Ramos (cell line): ENCODE data around the gene SORCS2.

Source experiments
- in situ Hi-C: fragments of 300-500 bp; cut with MboI; formaldehyde crosslinking; loops from one replicate; pipeline ENCODE4 v1.14.3; 2022; ENCODE audit warnings: low sequenced_read_pairs; ENCODE audit not compliant: unreplicated experiment

Gene SORCS2

GRCh38 chr4:7677799-7678301 is 485.5 kb downstream of the SORCS2 start:
- in situ Hi-C loops: no loop called here

GRCh38 chr4:7678318-7678852 is 486.0 kb downstream of the SORCS2 start:
- in situ Hi-C loops: no loop called here

DNA sequence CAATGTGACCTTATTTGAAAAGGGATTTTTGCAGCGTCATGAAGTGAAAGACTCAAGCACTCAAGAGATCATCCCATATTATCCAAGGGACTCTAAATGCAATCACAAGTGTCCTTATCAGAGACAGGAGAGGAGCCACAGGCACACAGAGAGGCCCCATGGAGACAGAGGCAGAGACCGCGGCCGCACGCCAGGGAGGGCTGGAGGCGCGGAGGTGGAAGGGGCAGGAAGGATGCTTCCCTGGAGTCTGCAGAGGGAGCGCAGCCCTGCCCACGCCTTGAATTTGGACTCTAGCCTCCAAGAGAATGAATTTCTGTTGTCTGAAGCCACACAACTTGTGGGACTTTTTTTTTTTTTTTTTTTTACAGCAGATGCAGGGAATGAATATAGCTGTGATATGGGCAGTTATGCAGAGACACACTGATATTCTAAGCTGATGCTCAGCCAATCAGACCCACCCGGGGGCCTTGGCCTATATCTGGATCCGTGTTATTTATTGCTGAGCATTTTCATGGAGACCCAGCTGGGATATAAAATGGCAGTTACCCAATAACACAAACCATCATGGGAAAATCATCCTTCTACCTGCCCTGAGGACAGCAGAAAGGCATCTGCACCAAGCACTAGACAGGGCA is 487.2 kb downstream of the SORCS2 start:
- in situ Hi-C loops: no loop called here

DNA sequence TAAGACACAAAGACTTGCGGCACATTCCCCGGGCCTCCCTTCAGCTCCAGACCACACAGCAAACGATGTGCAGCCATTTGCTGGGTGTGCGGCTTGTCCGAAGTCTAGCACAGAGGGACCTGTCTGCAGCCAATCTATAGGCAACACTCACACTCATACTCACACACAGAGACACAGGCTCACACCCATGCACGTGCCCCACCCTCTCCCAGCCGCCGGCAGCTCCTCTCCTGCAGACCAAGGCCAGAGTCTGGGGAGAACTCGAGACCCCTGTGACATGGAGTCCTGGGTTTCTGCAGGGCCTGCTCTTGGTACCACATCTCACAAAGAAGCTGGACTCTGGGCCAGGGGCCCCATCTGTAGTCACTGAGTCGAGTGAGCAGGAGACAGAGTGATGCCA is 487.8 kb downstream of the SORCS2 start:
- in situ Hi-C loops: no loop called here

- in situ Hi-C loops: no loop called here
Observed at GRCh38 chr4:7680731-7681130, 488.4 kb downstream of the SORCS2 start.

DNA sequence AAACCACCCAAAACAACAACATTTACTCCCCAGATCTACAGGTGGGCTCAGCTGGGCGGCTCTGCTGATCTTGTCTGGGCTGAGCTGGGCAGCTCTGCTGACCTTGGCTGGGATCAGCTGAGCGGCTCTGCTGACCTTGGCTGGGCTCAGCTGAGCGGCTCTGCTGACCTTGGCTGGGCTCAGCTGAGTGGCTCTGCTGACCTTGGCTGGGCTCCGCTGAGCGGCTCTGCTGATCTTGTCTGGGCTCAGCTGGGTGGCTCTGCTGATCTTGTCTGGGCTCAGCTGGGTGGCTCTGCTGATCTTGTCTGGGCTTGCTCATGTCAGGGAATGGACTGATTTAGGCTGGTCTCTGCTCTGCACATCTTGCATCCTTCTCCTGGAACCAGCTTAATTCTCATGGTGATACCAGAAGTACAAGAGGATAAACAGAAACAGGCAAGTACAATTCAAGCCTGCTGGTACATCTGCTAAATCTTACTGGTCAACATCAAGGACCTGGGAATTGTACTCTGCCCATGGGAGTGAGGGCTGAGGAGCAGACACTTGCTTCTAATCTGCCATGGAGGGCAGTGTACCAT is 490.9 kb downstream of the SORCS2 start:
- in situ Hi-C loops: no loop called here

GRCh38 chr4:7684294-7684693 is 492.0 kb downstream of the SORCS2 start:
- in situ Hi-C loops: no loop called here

GRCh38 chr4:7686070-7686870 is 493.9 kb downstream of the SORCS2 start:
- in situ Hi-C loops: no loop called here

DNA sequence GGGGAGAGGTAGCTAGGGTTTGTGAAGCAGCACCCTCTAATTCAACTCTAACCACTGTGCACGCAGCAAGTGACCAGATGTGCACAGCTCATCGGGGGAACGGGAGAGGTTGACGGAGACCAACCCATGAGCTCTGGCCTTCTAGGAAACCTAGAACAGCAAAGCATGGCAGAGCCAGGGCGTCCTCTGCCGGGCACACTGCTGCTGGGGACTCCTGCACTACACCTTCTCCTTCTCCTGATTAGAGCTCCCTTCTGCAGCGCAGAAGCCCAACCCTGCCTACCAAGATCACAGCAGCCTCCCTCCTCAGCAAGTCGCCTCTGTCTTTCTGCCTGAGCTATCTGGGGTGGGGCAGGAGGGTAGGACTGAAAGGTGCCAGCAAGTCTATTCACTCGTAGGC is 494.7 kb downstream of the SORCS2 start:
- in situ Hi-C loops: no loop called here

DNA sequence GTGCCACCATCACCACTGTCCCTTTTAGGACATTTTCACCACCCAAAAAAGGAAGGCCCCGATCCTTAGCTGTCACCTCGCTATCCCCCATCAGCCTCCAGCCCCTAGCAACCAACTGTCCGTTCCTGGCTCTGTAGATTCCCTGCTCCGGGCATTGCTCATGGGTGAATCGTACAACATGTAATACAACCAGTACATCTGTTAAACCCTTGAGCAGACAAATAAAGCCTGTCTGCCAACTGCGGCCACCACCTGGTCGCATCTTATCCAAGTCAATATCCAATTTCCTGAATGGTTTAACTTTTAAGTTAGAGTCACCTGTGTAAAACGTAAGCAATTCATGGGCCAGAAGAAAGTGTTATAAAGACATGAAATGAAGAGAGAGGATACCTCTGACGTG is 495.5 kb downstream of the SORCS2 start:
- in situ Hi-C loops: no loop called here

GRCh38 chr4:7689773-7690693 is 497.7 kb downstream of the SORCS2 start:
- in situ Hi-C loops: no loop called here

DNA sequence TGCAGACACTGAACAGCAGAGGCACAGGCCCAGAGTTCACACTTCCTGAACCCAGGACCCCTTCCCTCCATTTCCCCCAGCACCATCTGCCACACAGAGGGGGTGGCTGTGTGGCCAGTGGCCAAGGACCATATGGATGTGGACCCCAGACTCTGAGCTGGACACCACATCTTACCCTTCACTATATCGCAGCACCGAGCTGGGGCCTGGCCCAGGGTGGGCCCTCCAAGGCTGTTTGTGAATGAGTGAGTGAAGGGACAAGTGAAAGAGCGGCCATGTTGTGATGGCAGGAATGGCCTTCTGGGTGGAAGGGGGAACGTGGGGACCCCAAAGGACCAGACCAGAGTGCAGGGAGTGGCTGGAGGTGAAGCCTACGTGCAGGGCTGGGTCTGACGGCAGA is 498.7 kb downstream of the SORCS2 start:
- in situ Hi-C loops: no loop called here

GRCh38 chr4:7691982-7692381 is 499.6 kb downstream of the SORCS2 start:
- in situ Hi-C loops: no loop called here

- in situ Hi-C loops: no loop called here
Observed at GRCh38 chr4:7692451-7693236, 500.3 kb downstream of the SORCS2 start.

DNA sequence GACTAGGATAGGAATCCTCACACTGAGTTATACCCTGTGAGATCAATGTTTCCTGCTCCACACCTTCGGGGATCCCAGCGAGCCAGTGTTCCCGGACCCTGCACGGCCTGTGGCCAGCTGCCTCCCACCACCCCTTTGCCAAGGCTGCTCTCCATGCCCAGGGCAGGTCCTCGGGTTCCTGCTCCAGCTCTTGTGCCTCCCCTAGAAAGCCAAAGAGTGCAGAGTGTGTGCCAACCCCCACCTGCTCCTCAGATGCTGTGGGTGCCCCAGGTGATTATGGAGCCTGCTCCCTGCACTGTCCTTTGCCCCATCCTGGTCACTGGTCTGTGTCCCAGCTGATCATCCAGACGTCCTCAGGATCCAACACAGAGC is 500.9 kb downstream of the SORCS2 start:
- in situ Hi-C loops: no loop called here

DNA sequence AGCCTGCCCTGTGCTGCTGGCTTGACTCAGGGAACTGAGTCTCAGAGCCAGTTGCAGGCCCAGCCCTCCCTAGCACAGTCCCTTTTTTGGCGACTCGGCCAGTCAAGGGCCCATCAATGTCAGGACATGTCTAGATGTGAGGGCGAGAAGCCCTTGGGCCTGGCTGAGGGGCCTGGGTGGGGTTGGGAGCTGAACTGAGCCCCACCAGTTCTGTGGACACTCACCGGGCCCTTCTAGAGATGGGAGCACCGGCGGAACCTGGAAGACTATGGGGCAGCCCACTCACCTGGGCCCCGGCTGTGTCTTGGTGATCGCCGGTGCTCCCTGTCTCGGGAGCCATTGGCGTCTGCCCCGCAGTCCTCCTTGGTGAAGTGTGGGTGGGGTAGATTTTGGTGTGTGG is 501.4 kb downstream of the SORCS2 start:
- in situ Hi-C loops: no loop called here

GRCh38 chr4:7694324-7694723 is 502.0 kb downstream of the SORCS2 start:
- in situ Hi-C loops: no loop called here

DNA sequence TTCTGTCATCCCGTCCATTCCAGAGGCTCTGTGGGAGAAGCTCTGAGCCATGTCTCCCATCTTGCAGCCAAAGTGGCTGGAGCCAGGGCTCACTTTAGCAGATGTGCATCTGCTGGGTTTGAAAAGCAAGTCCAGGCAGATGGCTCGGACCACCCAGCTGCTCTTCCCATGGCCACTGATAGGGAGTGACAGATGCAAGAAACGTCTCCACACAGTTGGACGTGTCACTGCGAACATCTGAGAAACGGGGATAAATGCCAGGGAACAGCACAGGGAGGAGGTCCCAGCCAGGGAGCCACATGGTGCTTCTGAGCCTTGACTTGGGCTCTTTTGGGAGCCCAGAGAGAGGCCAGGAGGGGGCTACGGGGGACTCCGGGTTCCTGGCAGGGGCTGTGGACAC is 505.0 kb downstream of the SORCS2 start:
- in situ Hi-C loops: no loop called here

- in situ Hi-C loops: no loop called here
Observed at GRCh38 chr4:7697821-7698220, 505.5 kb downstream of the SORCS2 start.
